Measurements from ENCODE around the gene PPIA. TPM values are rescaled to one million over a fixed set of nuclear protein-coding genes. Genes with fewer than 3 reads are reported as not detected.

Gene PPIA
- total RNA-seq, 1 experiment from 2014 or later, result 2,836 TPM

DNA sequence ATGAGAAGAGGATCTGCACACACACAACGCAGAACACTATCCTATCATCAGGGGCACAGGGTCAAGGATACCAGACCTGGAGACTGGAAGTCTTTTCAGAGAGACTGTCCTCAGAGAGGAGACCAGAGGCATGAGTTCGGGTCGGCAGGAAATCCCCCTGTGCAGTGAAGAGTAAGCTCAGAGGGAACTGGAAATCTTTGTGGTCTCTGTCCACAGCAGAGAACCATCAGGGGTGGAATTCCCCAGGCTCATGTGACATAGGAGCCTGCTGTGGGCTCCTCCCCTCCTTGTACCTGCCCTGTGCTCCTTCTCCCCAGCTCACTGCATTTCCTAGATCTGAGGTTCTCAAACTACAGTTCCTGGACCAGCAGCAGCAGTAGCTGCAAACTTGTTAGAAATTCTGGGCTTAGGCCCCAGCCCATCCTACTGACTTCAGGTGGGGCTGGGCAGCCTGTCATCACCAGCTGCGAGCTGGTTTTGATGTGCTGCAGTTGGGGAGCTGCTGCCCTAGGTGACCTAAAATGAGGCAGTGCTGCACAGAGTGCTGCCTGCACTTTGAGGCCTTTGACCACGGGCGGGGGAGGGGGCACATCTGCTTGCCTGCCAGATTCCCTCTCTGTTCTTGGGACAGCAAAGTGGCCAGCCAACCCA, 45.4 kb upstream of the PPIA start:
- H3K4me3 ChIP-seq (replicated peaks in 1 of 2; ENCODE audit: low read depth in 1 of 2, low read length in 2 of 2), result no peak overlapping the region
- ATAC-seq (no peak), DNase-seq (ENCODE audit: low read depth, low spot score) (no peak)
- ChIA-PET RAD21 (ENCODE audit: low non-redundant PET in 1 of 2, low total read pairs in 2 of 2, uncharacterized antibody in 2 of 2, unreplicated experiment in 2 of 2) (no interaction called here), POLR2A (no interaction called here), CTCF (no interaction called here)
- TF ChIP-seq SP1 (IDR thresholded peaks at IDR 0.05; ENCODE audit: low read depth), result no peak
- TF ChIP-seq ZFX (IDR thresholded peaks at IDR 0.05), result 0 out of 2 replicates have a peak, but pooled peaks have one; percentile 12
- H2AFZ ChIP-seq (ENCODE audit: low read depth, low read length, poor library complexity, severe bottlenecking), result no peak overlapping the region
- no peaks in the 10 kb centered on the region for H3K9me3 ChIP-seq (ENCODE audit: control insufficient read depth in 1 of 2, insufficient read depth in 1 of 2, low read depth in 1 of 2, low read length in 2 of 2)
- no peak overlapping the region; the same call in 1 of the 2 replicates for H3K27ac ChIP-seq (ENCODE audit: low read depth, low read length)
- no peaks in the 10 kb centered on the region for H4K20me1 ChIP-seq (ENCODE audit: insufficient read depth)
- 0 out of 2 replicates have a peak overlapping the region, but pooled peaks have one; percentile 18 for H3K4me2 ChIP-seq (ENCODE audit: low read length)
- no peak overlapping the region for H3K9ac ChIP-seq (ENCODE audit: low read length)
- no peaks in the 10 kb centered on the region for H3K9me2 ChIP-seq (ENCODE audit: insufficient read depth)
- intact Hi-C loops (cut with micrococcal nuclease), result no loop called here
- H3K4me1 ChIP-seq (ENCODE audit: control insufficient read depth in 1 of 2, insufficient read depth in 2 of 2, low read length in 2 of 2), result peaks cover 18 to 35% of the 10 kb centered on the region in 2 experiments
- H3K27me3 ChIP-seq (ENCODE audit: insufficient read depth, low read length), result no peaks in the 10 kb centered on the region
- no TSS peak for BruUV-seq (replicated peaks)
- peaks cover 59% of the 10 kb centered on the region for H3K79me2 ChIP-seq (ENCODE audit: insufficient read depth, low read length)
- peaks cover 2 to 3% of the 10 kb centered on the region in 2 experiments; a peak in 2 of 4 replicates for H3K36me3 ChIP-seq (ENCODE audit: control insufficient read depth in 1 of 2, insufficient read depth in 2 of 2, low read length in 2 of 2)

DNA sequence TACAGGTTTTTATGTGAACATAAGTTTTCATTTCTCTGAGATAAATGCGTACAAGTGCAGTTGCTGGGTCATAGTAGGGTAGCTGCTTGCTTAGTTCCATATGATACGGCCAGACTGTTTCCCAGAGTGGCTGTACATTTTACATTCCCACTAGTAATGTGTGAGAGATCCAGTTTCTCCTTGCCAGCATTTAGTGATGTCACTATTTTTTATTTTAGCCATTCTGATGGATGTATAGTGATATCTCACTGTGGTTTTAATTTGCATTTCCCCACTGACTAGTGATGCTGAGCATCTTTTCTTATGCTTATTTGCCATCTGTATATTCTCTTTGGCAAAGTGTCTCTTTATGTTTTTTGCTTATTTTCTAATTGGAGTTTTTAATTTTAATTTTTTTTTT, 43.7 kb upstream of the PPIA start:
- TF ChIP-seq, protein P1, sequence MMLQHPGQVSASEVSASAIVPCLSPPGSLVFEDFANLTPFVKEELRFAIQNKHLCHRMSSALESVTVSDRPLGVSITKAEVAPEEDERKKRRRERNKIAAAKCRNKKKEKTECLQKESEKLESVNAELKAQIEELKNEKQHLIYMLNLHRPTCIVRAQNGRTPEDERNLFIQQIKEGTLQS (IDR thresholded peaks at IDR 0.05), result no peak
- no peak for TF ChIP-seq CEBPB (IDR thresholded peaks at IDR 0.05; ENCODE audit: low read depth)
- no peak for TF ChIP-seq SIN3A (IDR thresholded peaks at IDR 0.05; ENCODE audit: low read depth)
- no peak for TF ChIP-seq SRF (IDR thresholded peaks at IDR 0.05; ENCODE audit: low read depth)
- no peak for TF ChIP-seq RAD21 (IDR thresholded peaks at IDR 0.05; ENCODE audit: low read depth)
- Histone ChIP-seq H3K9me3 (ENCODE audit: control insufficient read depth in 1 of 2, insufficient read depth in 1 of 2, low read depth in 1 of 2, low read length in 2 of 2) (no peaks in the 10 kb centered on the region), H3K36me3 (ENCODE audit: control insufficient read depth in 1 of 2, insufficient read depth in 2 of 2, low read length in 2 of 2) (peaks cover 3 to 6% of the 10 kb centered on the region in 2 experiments; a peak in 3 of 4 replicates), H3K27ac (ENCODE audit: low read depth, low read length) (no peak overlapping the region), H3K4me1 (ENCODE audit: control insufficient read depth in 1 of 2, insufficient read depth in 2 of 2, low read length in 2 of 2) (peaks cover 16 to 32% of the 10 kb centered on the region in 2 experiments), H2AFZ (ENCODE audit: low read depth, low read length, poor library complexity, severe bottlenecking) (no peak overlapping the region), H3K9me2 (ENCODE audit: insufficient read depth) (no peaks in the 10 kb centered on the region), H3K9ac (ENCODE audit: low read length) (no peak overlapping the region), H3K27me3 (ENCODE audit: insufficient read depth, low read length) (no peaks in the 10 kb centered on the region), H3K4me2 (ENCODE audit: low read length) (no peak overlapping the region), H3K4me3 (replicated peaks in 1 of 2; ENCODE audit: low read depth in 1 of 2, low read length in 2 of 2) (no peak overlapping the region), H4K20me1 (ENCODE audit: insufficient read depth) (no peaks in the 10 kb centered on the region), H3K79me2 (ENCODE audit: insufficient read depth, low read length) (peaks cover 59% of the 10 kb centered on the region)
- CTCF ChIA-PET, result no interaction called here
- BruUV-seq (replicated peaks), result no TSS peak
- ATAC-seq (no peak), DNase-seq (ENCODE audit: low read depth, low spot score) (no peak)
- RAD21 ChIA-PET (ENCODE audit: low non-redundant PET in 1 of 2, low total read pairs in 2 of 2, uncharacterized antibody in 2 of 2, unreplicated experiment in 2 of 2), result no interaction called here
- POLR2A ChIA-PET, result no interaction called here
- intact Hi-C loops (cut with micrococcal nuclease), result no loop called here

Measured in HCT116 (cell line).